SK-N-SH (cell line): ENCODE data around the gene TMEM243. TPM values are rescaled to one million over a fixed set of nuclear protein-coding genes. Genes with fewer than 3 reads are reported as not detected.

Source experiments
- CTCF ChIA-PET: fragments of 300-600, 350-600 bp; formaldehyde crosslinking; extraction: SDS; loops from one replicate; lab custom pipeline; 2021; lab: Yijun Ruan, JAX
- POLR2A ChIA-PET: fragments of 350-600 bp; sonication (Branson Sonifier 250); formaldehyde crosslinking; extraction: SDS; loops from one replicate; lab custom pipeline; 2020; ENCODE audit warnings: antibody characterized with exemption, inconsistent platforms; lab: Yijun Ruan, JAX
- DNase-seq: peaks from one replicate; pipeline ENCODE4 v3.0.0; 2012
- H2AFZ ChIP-seq: fragments of 200-600 bp; sonication (generic); 2 replicates; pipeline ENCODE4 v1.8.1; 2016; ENCODE audit warnings: antibody characterized with exemption, mild to moderate bottlenecking, low read depth
- H3F3A ChIP-seq: fragments of 200-600 bp; sonication (generic); replicated peaks from 2 replicates; pipeline ENCODE3; 2016; ENCODE audit warnings: antibody characterized with exemption, mild to moderate bottlenecking; ENCODE audit not compliant: insufficient read depth
- H3K27ac ChIP-seq, 2 experiments: fragments of 200-500 bp in 1 of 2; fragments of 200-600 bp in 1 of 2; sonication (Bioruptor generic) in 1 of 2; sonication (generic), shearing (Covaris generic) in 1 of 2; 2 replicates each; pipeline versions ENCODE4 v1.5.1 to v1.6.1; 2014 to 2016; ENCODE audit warnings: low read depth in 2 of 2, inconsistent platforms in 1 of 2, low read length in 1 of 2, mild to moderate bottlenecking in 1 of 2, mixed read lengths in 1 of 2
- H3K27me3 ChIP-seq: fragments of 200-600 bp; sonication (generic), shearing (Covaris generic); 2 replicates; pipeline ENCODE4 v1.6.1; 2016; ENCODE audit warnings: mixed run types; ENCODE audit not compliant: insufficient read depth
- H3K36me3 ChIP-seq, 2 experiments: fragments of 200-500 bp in 1 of 2; fragments of 200-600 bp in 1 of 2; sonication (Bioruptor generic) in 1 of 2; sonication (generic) in 1 of 2; replicated peaks in 1 of 2; 2 replicates each; pipeline versions ENCODE3 to v1.5.1; 2014 to 2016; ENCODE audit warnings: low read length in 1 of 2, mild to moderate bottlenecking in 1 of 2; ENCODE audit not compliant: insufficient read depth in 2 of 2, control insufficient read depth in 1 of 2
- H3K4me1 ChIP-seq, 2 experiments: fragments of 200-500 bp in 1 of 2; fragments of 200-600 bp in 1 of 2; sonication (Bioruptor generic) in 1 of 2; sonication (generic), shearing (Covaris generic) in 1 of 2; 2 replicates each; pipeline versions ENCODE4 v1.5.1 to v1.6.1; 2014 to 2016; ENCODE audit warnings: low read depth in 1 of 2, low read length in 1 of 2, mixed run types in 1 of 2; ENCODE audit not compliant: insufficient read depth in 2 of 2, control insufficient read depth in 1 of 2
- H3K4me2 ChIP-seq: fragments of 200-600 bp; sonication (generic), shearing (Covaris generic); 2 replicates; pipeline ENCODE4 v1.6.1; 2017; ENCODE audit warnings: mixed run types
- H3K4me3 ChIP-seq, 2 experiments: fragments of 200-500 bp in 1 of 2; fragments of 200-600 bp in 1 of 2; sonication (Bioruptor generic) in 1 of 2; sonication (generic), shearing (Covaris generic) in 1 of 2; 2 replicates each; pipeline versions ENCODE4 v1.5.1 to v1.8.1; 2014 to 2016; ENCODE audit warnings: low read depth in 2 of 2, inconsistent platforms in 1 of 2, low read length in 1 of 2, mild to moderate bottlenecking in 1 of 2, mixed read lengths in 1 of 2, moderate library complexity in 1 of 2
- H3K79me2 ChIP-seq: fragments of 200-600 bp; sonication (generic); 2 replicates; pipeline ENCODE4 v1.8.1; 2017; ENCODE audit warnings: mild to moderate bottlenecking; ENCODE audit not compliant: insufficient read depth
- H3K9ac ChIP-seq: fragments of 200-600 bp; sonication (generic); 2 replicates; pipeline ENCODE4 v1.6.1; 2017; ENCODE audit warnings: mixed run types
- H3K9me2 ChIP-seq: fragments of 200-600 bp; sonication (generic); 2 replicates; pipeline ENCODE4 v1.6.1; 2017; ENCODE audit warnings: mixed run types
- H3K9me3 ChIP-seq: fragments of 200-600 bp; sonication (generic); 2 replicates; pipeline ENCODE4 v1.6.1; 2017; ENCODE audit warnings: mixed run types, mild to moderate bottlenecking, moderate library complexity
- H4K20me1 ChIP-seq: fragments of 200-600 bp; sonication (generic); 2 replicates; pipeline ENCODE4 v1.6.1; 2017; ENCODE audit warnings: mild to moderate bottlenecking, mixed run types; ENCODE audit not compliant: insufficient read depth
- CTCF ChIP-seq: fragments of 200-600 bp; sonication (generic); IDR thresholded peaks from 2 replicates; pipeline ENCODE4 v1.6.1; 2017; ENCODE audit warnings: antibody characterized with exemption, mild to moderate bottlenecking, moderate library complexity
- ELF1 ChIP-seq: IDR thresholded peaks from 2 replicates; pipeline ENCODE4 v1.4.0; 2012
- EZH2phosphoT487 ChIP-seq: fragments of 200-600 bp; sonication (generic); IDR thresholded peaks from 2 replicates; pipeline ENCODE4 v1.6.1; 2017; ENCODE audit warnings: low read depth, mixed run types, mild to moderate bottlenecking, antibody characterized with exemption, moderate library complexity, borderline replicate concordance
- FOSL2 ChIP-seq: IDR thresholded peaks from 2 replicates; pipeline ENCODE4 v1.4.0; 2012; ENCODE audit warnings: low read depth, mild to moderate bottlenecking, moderate library complexity, borderline replicate concordance
- FOXJ3 ChIP-seq: sonication (generic); formaldehyde crosslinking; IDR thresholded peaks from 2 replicates; pipeline ENCODE4 v1.5.1; 2020; ENCODE audit warnings: mild to moderate bottlenecking, missing genetic modification reagents
- GABPA ChIP-seq: IDR thresholded peaks from 2 replicates; pipeline ENCODE4 v1.4.0; 2012; ENCODE audit warnings: low read depth, mild to moderate bottlenecking
- IRF3 ChIP-seq: fragments of 150-350 bp; IDR thresholded peaks from 2 replicates; pipeline ENCODE4 v1.6.1; 2016; ENCODE audit warnings: mild to moderate bottlenecking, low read depth, low read length
- MEF2A ChIP-seq: IDR thresholded peaks from 2 replicates; pipeline ENCODE4 v1.4.0; 2012; ENCODE audit warnings: low read depth, borderline replicate concordance
- MXI1 ChIP-seq: IDR thresholded peaks from 2 replicates; pipeline ENCODE4 v1.6.1; 2012; ENCODE audit warnings: mild to moderate bottlenecking, low read depth, low read length, improper control_type of control experiment
- NRF1 ChIP-seq: IDR thresholded peaks from 2 replicates; pipeline ENCODE4 v1.6.1; 2012; ENCODE audit warnings: low read depth, mild to moderate bottlenecking, low read length
- PBX3 ChIP-seq: IDR thresholded peaks from 2 replicates; pipeline ENCODE4; 2012
- POLR2AphosphoS5 ChIP-seq: IDR thresholded peaks from 2 replicates; pipeline ENCODE4 v1.6.1; 2012; ENCODE audit warnings: low read depth, low read length
- RCOR1 ChIP-seq: fragments of 150-350 bp; IDR thresholded peaks from 2 replicates; pipeline ENCODE4 v1.6.1; 2017; ENCODE audit warnings: antibody characterized with exemption, low read length
- REST ChIP-seq: IDR thresholded peaks from 2 replicates; pipeline ENCODE4 v1.6.1; 2012; ENCODE audit warnings: mild to moderate bottlenecking, low read depth, low read length, moderate library complexity
- RFX5 ChIP-seq: IDR thresholded peaks from 2 replicates; pipeline ENCODE4 v1.6.1; 2012; ENCODE audit warnings: mild to moderate bottlenecking, improper control_type of control experiment, low read length
- TCF12 ChIP-seq: IDR thresholded peaks from 2 replicates; pipeline ENCODE4 v1.4.0; 2012
- USF2 ChIP-seq: fragments of 150-350 bp; IDR thresholded peaks from 2 replicates; pipeline ENCODE4 v1.6.1; 2017; ENCODE audit warnings: antibody characterized with exemption, low read length, low read depth, borderline replicate concordance
- ZBTB33 ChIP-seq: IDR thresholded peaks from 2 replicates; pipeline ENCODE4 v1.4.0; 2012; ENCODE audit warnings: low read depth, borderline replicate concordance
- WGBS: methylation state at CpG from one replicate; pipeline ENCODE4 v1.1.6; 2017; ENCODE audit warnings: low lambda C conversion rate; 5-methylcytosine and 5-hydroxymethylcytosine counted together
- polyA plus RNA-seq, 3 experiments: library from polyadenylated mRNA; depleted of rRNA; stranded (reverse); fragments of >200 nt; gene quantifications; 2 replicates each; pipeline ENCODE4 v1.2.3, GENCODE V29; 2012

Gene TMEM243
- polyA plus RNA-seq, 1 of the 3 experiments (the other 2 are of a cell fraction): 31.1 TPM

- no peaks in the 10 kb centered on the region for H3K27me3 ChIP-seq
- no peaks in the 10 kb centered on the region for H3K9me3 ChIP-seq
- peaks cover 27 to 42% of the 10 kb centered on the region in 2 experiments; a peak in 3 of 4 replicates for H3K4me1 ChIP-seq
- H3K9ac ChIP-seq: no peak overlapping the region
- H4K20me1 ChIP-seq: peaks cover 51% of the 10 kb centered on the region
- peaks cover 37 to 47% of the 10 kb centered on the region in 2 experiments for H3K36me3 ChIP-seq
- H2AFZ ChIP-seq: no peak overlapping the region
- TF ChIP-seq RCOR1 (no peak), FOXJ3 (CRISPR knock-in tag) (no peak), POLR2AphosphoS5 (no peak), FOSL2 (no peak), REST (no peak), NRF1 (no peak), TCF12 (no peak), EZH2phosphoT487 (no peak), CTCF (no peak), ELF1 (no peak), PBX3 (no peak), MEF2A (no peak), MXI1 (no peak), GABPA (no peak), RFX5 (no peak), IRF3 (no peak), USF2 (no peak), ZBTB33 (no peak)
- CTCF ChIA-PET: interaction anchor here (0.6 to 11.5 kb wide), 6 partner anchors 12 to 551 kb away, joined by 3 to 295 read pairs (median 3); partner anchors contain the start of gene ELAPOR2
- H3K4me3 ChIP-seq: peak overlapping the region in 1 of 2 experiments; percentile 1; a peak in 1 of 4 replicates
- no peak for DNase-seq
- POLR2A ChIA-PET: no interaction called here
- peaks cover 80% of the 10 kb centered on the region for H3K79me2 ChIP-seq
- H3K4me2 ChIP-seq: peak overlapping the region; percentile 79
- WGBS: 91% methylated on average over 3 of the region's 3 CpGs
- H3K27ac ChIP-seq: peak overlapping the region; percentile 16 to 58; a peak in 3 of 4 replicates
- H3K9me2 ChIP-seq: no peaks in the 10 kb centered on the region; the same call in 1 of the 2 replicates
- H3F3A ChIP-seq: peaks cover 32% of the 10 kb centered on the region
Measured at GRCh38 chr7:87155788-87156187, 63.7 kb downstream of the TMEM243 start.
